Measurements from ENCODE around the gene SLC7A1.

Gene SLC7A1

DNA sequence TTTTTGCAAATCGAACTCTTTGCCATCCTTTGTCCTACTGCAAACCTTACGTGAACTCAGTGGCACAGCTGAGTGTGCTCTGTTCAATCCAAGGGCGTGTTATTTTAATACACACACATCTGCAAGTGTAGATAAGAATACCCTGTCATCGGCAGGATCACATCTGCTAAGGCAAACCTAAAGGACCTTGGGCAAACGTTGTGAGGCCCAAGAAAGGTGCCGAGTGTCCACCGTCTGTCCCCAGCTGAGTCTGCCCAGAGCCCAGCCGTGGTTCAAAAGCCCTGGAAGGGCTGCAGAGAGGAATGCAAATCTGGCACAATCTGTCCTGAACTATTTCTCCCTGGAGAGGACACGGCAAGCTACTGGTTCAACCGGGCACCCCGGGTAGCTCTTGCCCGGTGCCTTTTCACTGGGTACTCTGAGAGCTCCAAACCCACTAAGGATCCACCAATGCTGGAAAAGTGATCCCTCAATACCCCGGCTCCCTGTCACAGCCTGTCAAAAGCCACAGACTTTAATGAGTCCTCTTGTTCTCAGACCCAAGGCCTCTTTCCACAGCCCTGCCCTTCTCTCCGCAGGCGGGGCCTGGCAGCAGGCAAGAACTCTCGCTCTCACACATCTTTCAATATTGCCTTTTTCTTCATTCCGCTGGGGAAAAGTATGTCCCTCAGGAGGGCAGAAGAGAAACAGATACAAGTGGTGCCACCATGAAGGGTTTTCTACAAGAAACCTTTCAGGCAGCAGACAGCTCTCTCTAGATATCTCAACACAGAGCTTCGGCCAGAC is 17.0 kb downstream of the SLC7A1 start:
- POLR2A ChIA-PET = interaction anchor here (0.7 kb wide), 1 partner anchor 17 kb away, joined by 3 read pairs; the partner anchor contains the start of gene SLC7A1
- TF ChIP-seq FOXA1 (IDR thresholded peaks at IDR 0.05) = no peak
- no peak for TF ChIP-seq ELF4 (IDR thresholded peaks at IDR 0.05)
- no peak for TF ChIP-seq HDGF (IDR thresholded peaks at IDR 0.05; ENCODE audit: borderline replicate concordance)
- DNase-seq (ENCODE audit: extremely low spot score) = no peak
- CTCF ChIA-PET = no interaction called here

DNA sequence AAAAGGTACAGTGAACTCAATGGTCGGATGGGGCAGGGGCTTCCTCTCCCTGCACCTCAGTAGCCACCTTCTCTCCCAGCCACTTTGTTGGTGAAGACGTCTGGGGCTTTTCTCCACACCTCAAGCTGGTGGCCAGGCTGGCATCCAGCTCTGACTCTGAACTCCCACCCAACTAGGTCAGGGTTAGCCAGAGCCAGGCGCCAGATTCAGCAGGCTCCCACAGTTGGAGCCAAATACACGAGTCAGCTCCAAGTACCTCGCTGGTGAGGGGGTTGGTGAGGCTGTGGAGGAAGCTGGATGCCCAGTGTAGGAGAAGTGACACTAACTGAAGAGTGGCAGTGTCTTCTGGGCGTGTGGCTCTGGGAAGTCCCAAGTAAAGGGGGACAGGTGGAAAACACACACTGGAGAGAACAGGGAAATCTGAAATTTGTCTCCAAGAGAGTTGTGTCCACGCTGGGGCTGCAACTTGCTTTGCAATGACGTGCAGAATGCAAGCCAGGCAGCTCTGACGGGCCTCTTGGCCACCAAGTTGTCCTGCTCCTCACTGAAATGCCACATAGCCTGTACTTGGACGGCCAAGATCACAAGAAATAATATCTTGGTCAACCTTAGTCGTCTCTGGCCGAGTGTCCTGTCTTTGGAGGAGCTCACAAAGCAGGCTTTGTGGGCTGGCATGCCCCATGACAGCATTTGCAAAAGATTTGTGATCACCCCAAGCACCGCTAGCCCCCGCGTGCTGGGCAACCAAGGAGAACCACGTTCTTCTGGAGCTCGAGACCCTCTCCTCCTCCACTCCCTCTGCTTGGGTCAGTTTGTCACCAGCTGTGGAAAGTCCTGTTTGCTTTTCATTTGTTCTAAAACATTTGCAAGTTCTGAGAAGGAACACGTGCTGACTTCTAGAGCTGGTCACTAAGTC is 18.1 kb downstream of the SLC7A1 start:
- DNase-seq (ENCODE audit: extremely low spot score) = no peak
- POLR2A ChIA-PET = interaction anchor here (0.7 kb wide), 1 partner anchor 18 kb away, joined by 3 read pairs; the partner anchor contains the start of gene SLC7A1
- CTCF ChIA-PET = no interaction called here
- no peak for TF ChIP-seq FOXK2 (IDR thresholded peaks at IDR 0.05)
- no peak for TF ChIP-seq SUZ12 (IDR thresholded peaks at IDR 0.05)

DNA sequence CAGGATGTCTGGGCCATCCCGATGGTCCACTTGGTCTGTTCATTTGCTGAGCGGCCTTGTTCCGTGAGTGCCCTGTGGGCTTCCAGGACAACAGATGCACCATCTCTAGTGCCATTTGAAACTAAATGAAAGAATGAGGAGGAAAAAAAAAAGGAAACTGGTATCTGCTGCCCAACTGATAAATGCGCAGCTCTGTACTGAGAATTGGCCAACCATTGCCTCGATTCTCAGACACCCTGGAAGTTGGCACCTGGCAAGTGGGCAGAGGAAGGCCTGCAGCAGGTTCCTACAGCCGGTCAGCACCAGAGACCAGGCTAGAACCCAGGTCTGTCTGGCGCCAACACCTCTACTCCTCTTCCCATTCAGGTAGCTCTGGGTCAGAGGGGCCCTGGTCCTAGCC is 18.9 kb downstream of the SLC7A1 start:
- TF ChIP-seq HDGF (IDR thresholded peaks at IDR 0.05; ENCODE audit: borderline replicate concordance) (no peak), FOXA1 (IDR thresholded peaks at IDR 0.05) (no peak), SUZ12 (IDR thresholded peaks at IDR 0.05) (no peak), NFRKB (IDR thresholded peaks at IDR 0.05) (no peak), TARDBP (IDR thresholded peaks at IDR 0.05) (no peak), CTBP1 (IDR thresholded peaks at IDR 0.05; ENCODE audit: borderline replicate concordance) (no peak), ARNT (IDR thresholded peaks at IDR 0.05) (no peak), L3MBTL2 (conservative IDR thresholded peaks at IDR 0.05) (no peak), SP1 (IDR thresholded peaks at IDR 0.05) (no peak), ELF4 (IDR thresholded peaks at IDR 0.05) (no peak), FOXM1 (IDR thresholded peaks at IDR 0.05; ENCODE audit: borderline replicate concordance) (no peak), LEF1 (IDR thresholded peaks at IDR 0.05; ENCODE audit: borderline replicate concordance) (no peak), ZNF384 (IDR thresholded peaks at IDR 0.05) (no peak), FOXK2 (IDR thresholded peaks at IDR 0.05) (no peak), BHLHE40 (IDR thresholded peaks at IDR 0.05; ENCODE audit: borderline replicate concordance) (no peak)
- TF ChIP-seq, protein P1, sequence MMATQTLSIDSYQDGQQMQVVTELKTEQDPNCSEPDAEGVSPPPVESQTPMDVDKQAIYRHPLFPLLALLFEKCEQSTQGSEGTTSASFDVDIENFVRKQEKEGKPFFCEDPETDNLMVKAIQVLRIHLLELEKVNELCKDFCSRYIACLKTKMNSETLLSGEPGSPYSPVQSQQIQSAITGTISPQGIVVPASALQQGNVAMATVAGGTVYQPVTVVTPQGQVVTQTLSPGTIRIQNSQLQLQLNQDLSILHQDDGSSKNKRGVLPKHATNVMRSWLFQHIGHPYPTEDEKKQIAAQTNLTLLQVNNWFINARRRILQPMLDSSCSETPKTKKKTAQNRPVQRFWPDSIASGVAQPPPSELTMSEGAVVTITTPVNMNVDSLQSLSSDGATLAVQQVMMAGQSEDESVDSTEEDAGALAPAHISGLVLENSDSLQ (IDR thresholded peaks at IDR 0.05) = no peak
- CTCF ChIA-PET = no interaction called here
- DNase-seq (ENCODE audit: extremely low spot score) = no peak
- POLR2A ChIA-PET = no interaction called here

DNA sequence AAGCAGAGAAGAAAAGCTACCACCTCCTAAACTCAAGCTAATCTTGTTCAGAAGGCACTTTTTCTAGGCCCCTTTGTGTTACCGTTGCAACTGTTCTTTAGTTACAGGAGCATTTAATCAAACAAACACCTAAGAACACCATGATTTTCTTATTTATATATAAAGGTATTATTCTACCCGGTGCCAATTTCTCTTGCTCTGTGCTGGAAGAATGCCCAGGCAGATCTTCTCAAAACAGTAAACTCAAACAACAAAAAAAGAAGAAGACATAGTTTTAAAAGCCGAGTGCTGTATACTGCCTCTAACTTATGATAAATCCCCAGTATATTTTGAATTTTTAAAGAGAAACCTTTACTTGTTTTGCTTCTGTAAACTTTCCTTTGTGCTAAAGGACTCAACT is 20.4 kb downstream of the SLC7A1 start:
- CTCF ChIA-PET = no interaction called here
- no peak for DNase-seq (ENCODE audit: extremely low spot score)
- POLR2A ChIA-PET = no interaction called here
- no peak for TF ChIP-seq FOXK2 (IDR thresholded peaks at IDR 0.05)
- TF ChIP-seq CTBP1 (IDR thresholded peaks at IDR 0.05; ENCODE audit: borderline replicate concordance) = no peak
- TF ChIP-seq ZNF384 (IDR thresholded peaks at IDR 0.05) = no peak
- TF ChIP-seq FOXA1 (IDR thresholded peaks at IDR 0.05) = no peak
- no peak for TF ChIP-seq TARDBP (IDR thresholded peaks at IDR 0.05)

DNA sequence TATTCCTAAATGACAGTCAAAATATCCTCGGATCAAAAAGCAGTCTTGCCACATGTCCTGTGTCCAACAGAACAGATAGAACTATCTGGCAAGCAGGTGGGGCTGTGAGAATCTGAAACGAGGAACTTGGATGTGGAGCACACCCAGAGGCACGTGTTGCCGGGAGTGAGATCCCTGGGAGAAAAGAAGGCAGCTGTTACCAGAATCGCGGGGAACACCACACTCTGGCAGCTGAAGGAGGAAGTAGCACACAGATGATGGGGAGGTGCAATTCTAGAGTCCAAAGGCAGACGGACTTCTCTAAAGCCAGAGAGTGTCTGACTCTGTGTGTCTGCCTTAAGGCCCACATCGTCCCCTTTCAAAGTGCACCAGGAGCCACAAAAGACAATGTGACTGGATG is 22.3 kb downstream of the SLC7A1 start:
- ChIA-PET POLR2A (no interaction called here), CTCF (interaction anchor here (0.7 kb wide), 1 partner anchor 10 kb away, joined by 3 read pairs; no protein-coding TSS in a partner anchor)
- TF ChIP-seq FOXA1 (IDR thresholded peaks at IDR 0.05) = no peak
- TF ChIP-seq SUZ12 (IDR thresholded peaks at IDR 0.05) = no peak
- no peak for TF ChIP-seq FOXK2 (IDR thresholded peaks at IDR 0.05)
- no peak for TF ChIP-seq TARDBP (IDR thresholded peaks at IDR 0.05)
- no peak for TF ChIP-seq NFRKB (IDR thresholded peaks at IDR 0.05)
- no peak for TF ChIP-seq BHLHE40 (IDR thresholded peaks at IDR 0.05; ENCODE audit: borderline replicate concordance)
- no peak for TF ChIP-seq FOXM1 (IDR thresholded peaks at IDR 0.05; ENCODE audit: borderline replicate concordance)
- TF ChIP-seq CTBP1 (IDR thresholded peaks at IDR 0.05; ENCODE audit: borderline replicate concordance) = no peak
- TF ChIP-seq ARNT (IDR thresholded peaks at IDR 0.05) = no peak
- no peak for TF ChIP-seq ELF4 (IDR thresholded peaks at IDR 0.05)
- TF ChIP-seq, protein P1 (IDR thresholded peaks at IDR 0.05) = no peak
- TF ChIP-seq HDGF (IDR thresholded peaks at IDR 0.05; ENCODE audit: borderline replicate concordance) = no peak
- TF ChIP-seq ZNF384 (IDR thresholded peaks at IDR 0.05) = no peak
- no peak for TF ChIP-seq SP1 (IDR thresholded peaks at IDR 0.05)
- DNase-seq (ENCODE audit: extremely low spot score) = no peak

DNA sequence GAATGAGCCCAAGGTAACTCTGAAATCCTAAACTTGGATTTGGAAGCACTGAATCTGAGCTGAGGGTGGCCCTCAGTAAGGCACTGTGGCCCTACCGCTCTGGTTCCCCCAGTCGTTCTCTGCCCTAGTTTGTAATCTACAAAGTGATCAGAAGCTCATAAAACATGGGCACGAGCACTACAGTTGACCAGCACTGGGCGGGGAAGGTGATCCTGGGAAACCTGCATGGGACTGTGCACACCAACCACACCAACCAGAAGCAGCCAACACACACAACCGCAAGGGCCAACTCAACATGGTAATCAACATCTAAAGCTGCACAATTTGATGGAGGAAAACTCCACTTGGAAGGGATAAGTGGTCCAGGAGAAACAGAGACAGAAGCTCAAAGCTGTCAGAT is 22.9 kb downstream of the SLC7A1 start:
- no peak for TF ChIP-seq ELF4 (IDR thresholded peaks at IDR 0.05)
- TF ChIP-seq LEF1 (IDR thresholded peaks at IDR 0.05; ENCODE audit: borderline replicate concordance) = no peak
- TF ChIP-seq L3MBTL2 (conservative IDR thresholded peaks at IDR 0.05) = no peak
- TF ChIP-seq HDGF (IDR thresholded peaks at IDR 0.05; ENCODE audit: borderline replicate concordance) = no peak
- TF ChIP-seq ARNT (IDR thresholded peaks at IDR 0.05) = no peak
- no peak for TF ChIP-seq FOXK2 (IDR thresholded peaks at IDR 0.05)
- no peak for TF ChIP-seq SP1 (IDR thresholded peaks at IDR 0.05)
- TF ChIP-seq FOXM1 (IDR thresholded peaks at IDR 0.05; ENCODE audit: borderline replicate concordance) = no peak
- no peak for TF ChIP-seq FOXA1 (IDR thresholded peaks at IDR 0.05)
- no peak for TF ChIP-seq NFRKB (IDR thresholded peaks at IDR 0.05)
- no peak for TF ChIP-seq TARDBP (IDR thresholded peaks at IDR 0.05)
- TF ChIP-seq, protein P1 (IDR thresholded peaks at IDR 0.05) = no peak
- TF ChIP-seq SUZ12 (IDR thresholded peaks at IDR 0.05) = no peak
- CTCF ChIA-PET = no interaction called here

More for the DNA sequence above, 22.9 kb downstream of the SLC7A1 start:
- no peak for DNase-seq (ENCODE audit: extremely low spot score)
- POLR2A ChIA-PET = no interaction called here
